GM10266 (cell line): ENCODE results near the gene ITPA.

Source experiments
- DNase-seq: peaks from one replicate; pipeline ENCODE4 v3.0.0; 2012; ENCODE audit errors: extremely low spot score
- CTCF ChIP-seq: IDR thresholded peaks from 2 replicates; pipeline ENCODE4 v1.5.1; 2012; ENCODE audit warnings: mild to moderate bottlenecking, low read depth; ENCODE audit not compliant: control insufficient read depth, insufficient read depth; ENCODE audit errors: missing control alignments

The ITPA gene

GRCh38 chr20:3168829-3169590, 40.3 kb upstream of the ITPA start:
- TF ChIP-seq CTCF = no peak
- no peak for DNase-seq

GRCh38 chr20:3171391-3172125, 37.7 kb upstream of the ITPA start:
- no peak for DNase-seq
- no peak for TF ChIP-seq CTCF

GRCh38 chr20:3172126-3172932, 37.0 kb upstream of the ITPA start:
- peak; percentile 22 for DNase-seq
- TF ChIP-seq CTCF = no peak

- peak; percentile 94 for DNase-seq
- TF ChIP-seq CTCF = peak; percentile 17
Observed at GRCh38 chr20:3172933-3173609, 36.2 kb upstream of the ITPA start, which contains the start of gene LZTS3. Gene LZTS3 (minus strand): TSS chr20:3173549. CDS start chr20:3167163, 6,386 bp downstream.

GRCh38 chr20:3173610-3174441, 35.5 kb upstream of the ITPA start:
- DNase-seq = peak; percentile 98
- TF ChIP-seq CTCF = no peak

- TF ChIP-seq CTCF = no peak
- DNase-seq = no peak
Observed at GRCh38 chr20:3174442-3175261, 34.6 kb upstream of the ITPA start.
